ENCODE data around the gene NDUFS6.

DNA sequence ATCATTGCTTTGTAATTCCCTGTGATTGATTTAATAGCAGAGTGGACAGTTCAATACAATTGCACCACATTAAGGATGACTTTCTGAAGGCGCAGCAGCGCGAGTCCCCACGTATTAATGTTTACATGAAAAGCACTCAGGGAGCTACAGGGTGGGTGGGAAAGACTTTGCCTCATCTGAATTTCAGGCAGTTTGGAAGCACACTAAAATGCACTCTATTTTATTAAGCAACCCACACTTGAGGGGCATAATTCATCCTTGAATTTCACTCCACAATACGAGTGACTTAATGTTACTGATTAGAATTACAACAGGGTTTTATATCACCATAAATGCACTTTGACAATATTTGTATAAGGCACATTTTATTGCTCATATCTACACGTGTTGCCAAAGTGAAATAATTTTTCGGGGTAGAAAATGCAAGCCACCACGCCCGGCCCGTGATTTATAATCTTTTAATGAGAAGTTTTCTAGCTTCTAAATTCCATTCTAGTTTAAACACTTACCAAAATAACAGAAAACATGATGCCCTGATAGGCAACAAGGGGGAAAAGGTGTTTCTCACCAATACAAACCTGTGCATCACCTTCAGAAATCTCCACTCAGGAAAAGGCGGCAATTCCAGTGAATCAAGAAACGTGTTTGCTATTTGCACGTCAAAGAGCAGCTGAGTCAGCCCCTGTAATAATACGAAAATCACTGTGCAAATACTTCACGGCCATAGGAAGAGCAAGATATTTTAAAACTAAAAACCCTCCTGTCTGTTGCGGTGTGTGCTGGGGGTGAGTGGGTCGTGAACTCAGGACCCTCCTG lies 41.0 kb downstream of the NDUFS6 start:
- TF ChIP-seq, protein P1, sequence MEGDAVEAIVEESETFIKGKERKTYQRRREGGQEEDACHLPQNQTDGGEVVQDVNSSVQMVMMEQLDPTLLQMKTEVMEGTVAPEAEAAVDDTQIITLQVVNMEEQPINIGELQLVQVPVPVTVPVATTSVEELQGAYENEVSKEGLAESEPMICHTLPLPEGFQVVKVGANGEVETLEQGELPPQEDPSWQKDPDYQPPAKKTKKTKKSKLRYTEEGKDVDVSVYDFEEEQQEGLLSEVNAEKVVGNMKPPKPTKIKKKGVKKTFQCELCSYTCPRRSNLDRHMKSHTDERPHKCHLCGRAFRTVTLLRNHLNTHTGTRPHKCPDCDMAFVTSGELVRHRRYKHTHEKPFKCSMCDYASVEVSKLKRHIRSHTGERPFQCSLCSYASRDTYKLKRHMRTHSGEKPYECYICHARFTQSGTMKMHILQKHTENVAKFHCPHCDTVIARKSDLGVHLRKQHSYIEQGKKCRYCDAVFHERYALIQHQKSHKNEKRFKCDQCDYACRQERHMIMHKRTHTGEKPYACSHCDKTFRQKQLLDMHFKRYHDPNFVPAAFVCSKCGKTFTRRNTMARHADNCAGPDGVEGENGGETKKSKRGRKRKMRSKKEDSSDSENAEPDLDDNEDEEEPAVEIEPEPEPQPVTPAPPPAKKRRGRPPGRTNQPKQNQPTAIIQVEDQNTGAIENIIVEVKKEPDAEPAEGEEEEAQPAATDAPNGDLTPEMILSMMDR (IDR thresholded peaks at IDR 0.05): no peak
- TF ChIP-seq, protein P2, sequence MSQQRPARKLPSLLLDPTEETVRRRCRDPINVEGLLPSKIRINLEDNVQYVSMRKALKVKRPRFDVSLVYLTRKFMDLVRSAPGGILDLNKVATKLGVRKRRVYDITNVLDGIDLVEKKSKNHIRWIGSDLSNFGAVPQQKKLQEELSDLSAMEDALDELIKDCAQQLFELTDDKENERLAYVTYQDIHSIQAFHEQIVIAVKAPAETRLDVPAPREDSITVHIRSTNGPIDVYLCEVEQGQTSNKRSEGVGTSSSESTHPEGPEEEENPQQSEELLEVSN (IDR thresholded peaks at IDR 0.05; ENCODE audit: borderline replicate concordance, low read depth): no peak
- no peak for TF ChIP-seq RCOR1 (IDR thresholded peaks at IDR 0.05; ENCODE audit: low read depth, low read length)
- TF ChIP-seq MAZ (IDR thresholded peaks at IDR 0.05; ENCODE audit: borderline replicate concordance, low read depth, low read length): no peak
- TF ChIP-seq POLR2A (IDR thresholded peaks at IDR 0.05; ENCODE audit: low read length): no peak
- TF ChIP-seq, protein P3, sequence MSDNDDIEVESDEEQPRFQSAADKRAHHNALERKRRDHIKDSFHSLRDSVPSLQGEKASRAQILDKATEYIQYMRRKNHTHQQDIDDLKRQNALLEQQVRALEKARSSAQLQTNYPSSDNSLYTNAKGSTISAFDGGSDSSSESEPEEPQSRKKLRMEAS (IDR thresholded peaks at IDR 0.05): no peak
- TF ChIP-seq MYC (IDR thresholded peaks at IDR 0.05; ENCODE audit: borderline replicate concordance, low read length): no peak
- no peak for TF ChIP-seq CEBPB (IDR thresholded peaks at IDR 0.05)
- no peak for TF ChIP-seq HOXB13 (CRISPR knock-in tag; IDR thresholded peaks at IDR 0.05; ENCODE audit: low read depth)
- no peak for TF ChIP-seq CHD4 (IDR thresholded peaks at IDR 0.05; ENCODE audit: borderline replicate concordance)
- no peak for TF ChIP-seq NPAS2 (CRISPR knock-in tag; IDR thresholded peaks at IDR 0.05; ENCODE audit: borderline replicate concordance)
- TF ChIP-seq ZFP36 (IDR thresholded peaks at IDR 0.05; ENCODE audit: borderline replicate concordance, partially characterized antibody): no peak
- TF ChIP-seq SREBF2 (IDR thresholded peaks at IDR 0.05): no peak
- TF ChIP-seq, protein P4, sequence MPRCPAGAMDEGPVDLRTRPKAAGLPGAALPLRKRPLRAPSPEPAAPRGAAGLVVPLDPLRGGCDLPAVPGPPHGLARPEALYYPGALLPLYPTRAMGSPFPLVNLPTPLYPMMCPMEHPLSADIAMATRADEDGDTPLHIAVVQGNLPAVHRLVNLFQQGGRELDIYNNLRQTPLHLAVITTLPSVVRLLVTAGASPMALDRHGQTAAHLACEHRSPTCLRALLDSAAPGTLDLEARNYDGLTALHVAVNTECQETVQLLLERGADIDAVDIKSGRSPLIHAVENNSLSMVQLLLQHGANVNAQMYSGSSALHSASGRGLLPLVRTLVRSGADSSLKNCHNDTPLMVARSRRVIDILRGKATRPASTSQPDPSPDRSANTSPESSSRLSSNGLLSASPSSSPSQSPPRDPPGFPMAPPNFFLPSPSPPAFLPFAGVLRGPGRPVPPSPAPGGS (IDR thresholded peaks at IDR 0.05): no peak

Data from A549 (cell line).